Sigmoid colon (tissue), 4 donors: ENCODE measurements around the gene BTNL2.

Source experiments
- POLR2A ChIP-seq, 2 donors: fragments of 450-650 bp; IDR thresholded peaks; one replicate each; pipeline ENCODE4 v1.6.1; 2016; ENCODE audit warnings: antibody characterized with exemption in 2 of 2, mild to moderate bottlenecking in 2 of 2, moderate library complexity in 2 of 2
- POLR2AphosphoS5 ChIP-seq, 4 donors: sonication (generic); formaldehyde crosslinking; IDR thresholded peaks; one replicate each; pipeline ENCODE4 v1.6.1; 2017; ENCODE audit warnings: antibody characterized with exemption in 4 of 4
- TF ChIP-seq, protein P1 (sequence below), 4 experiments: fragments of 450-650 bp in 3 of 4; fragments of 200-600 bp in 1 of 4; IDR thresholded peaks; one replicate each; pipeline ENCODE4 v1.5.1; 2016 to 2019; ENCODE audit warnings: antibody characterized with exemption in 4 of 4, mild to moderate bottlenecking in 3 of 4, moderate library complexity in 2 of 4

DNA sequence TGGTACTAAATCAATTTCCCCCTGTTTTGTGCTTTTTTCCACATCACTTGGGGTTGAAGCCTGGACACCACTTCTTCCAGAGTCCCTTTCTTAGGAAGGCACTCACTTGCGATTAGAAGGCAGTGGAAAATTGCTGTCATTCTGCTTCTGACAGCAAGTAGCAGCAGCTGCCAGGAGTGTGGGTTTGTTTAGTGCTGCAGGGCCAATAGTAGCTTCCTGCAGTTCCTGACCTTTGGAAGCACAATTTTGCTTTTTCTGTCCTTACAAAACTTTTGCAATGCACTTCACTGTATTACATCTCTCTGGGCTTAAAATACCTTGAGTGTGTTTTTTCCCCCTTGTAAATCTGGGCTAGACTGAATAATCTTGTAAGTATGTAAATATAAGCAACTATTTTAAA, 20.2 kb upstream of the BTNL2 start:
- TF ChIP-seq, protein P1, sequence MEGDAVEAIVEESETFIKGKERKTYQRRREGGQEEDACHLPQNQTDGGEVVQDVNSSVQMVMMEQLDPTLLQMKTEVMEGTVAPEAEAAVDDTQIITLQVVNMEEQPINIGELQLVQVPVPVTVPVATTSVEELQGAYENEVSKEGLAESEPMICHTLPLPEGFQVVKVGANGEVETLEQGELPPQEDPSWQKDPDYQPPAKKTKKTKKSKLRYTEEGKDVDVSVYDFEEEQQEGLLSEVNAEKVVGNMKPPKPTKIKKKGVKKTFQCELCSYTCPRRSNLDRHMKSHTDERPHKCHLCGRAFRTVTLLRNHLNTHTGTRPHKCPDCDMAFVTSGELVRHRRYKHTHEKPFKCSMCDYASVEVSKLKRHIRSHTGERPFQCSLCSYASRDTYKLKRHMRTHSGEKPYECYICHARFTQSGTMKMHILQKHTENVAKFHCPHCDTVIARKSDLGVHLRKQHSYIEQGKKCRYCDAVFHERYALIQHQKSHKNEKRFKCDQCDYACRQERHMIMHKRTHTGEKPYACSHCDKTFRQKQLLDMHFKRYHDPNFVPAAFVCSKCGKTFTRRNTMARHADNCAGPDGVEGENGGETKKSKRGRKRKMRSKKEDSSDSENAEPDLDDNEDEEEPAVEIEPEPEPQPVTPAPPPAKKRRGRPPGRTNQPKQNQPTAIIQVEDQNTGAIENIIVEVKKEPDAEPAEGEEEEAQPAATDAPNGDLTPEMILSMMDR (IDR thresholded peaks at IDR 0.05) = no peak
- TF ChIP-seq POLR2AphosphoS5 (IDR thresholded peaks at IDR 0.05) (no peak), POLR2A (IDR thresholded peaks at IDR 0.05) (no peak)
